HG02798 (cell line): ENCODE results near the gene ATP6V1F.
A peak's percentile ranks its signal among the peaks of the same experiment; 100 is the strongest.

Source experiments
- ATAC-seq: cut with Tn5 transposase; IDR thresholded peaks from one replicate; pipeline ENCODE4 v1.9.1; 2021; ENCODE audit warnings: mild to moderate bottlenecking; ENCODE audit not compliant: unreplicated experiment, poor library complexity

The ATP6V1F gene

DNA sequence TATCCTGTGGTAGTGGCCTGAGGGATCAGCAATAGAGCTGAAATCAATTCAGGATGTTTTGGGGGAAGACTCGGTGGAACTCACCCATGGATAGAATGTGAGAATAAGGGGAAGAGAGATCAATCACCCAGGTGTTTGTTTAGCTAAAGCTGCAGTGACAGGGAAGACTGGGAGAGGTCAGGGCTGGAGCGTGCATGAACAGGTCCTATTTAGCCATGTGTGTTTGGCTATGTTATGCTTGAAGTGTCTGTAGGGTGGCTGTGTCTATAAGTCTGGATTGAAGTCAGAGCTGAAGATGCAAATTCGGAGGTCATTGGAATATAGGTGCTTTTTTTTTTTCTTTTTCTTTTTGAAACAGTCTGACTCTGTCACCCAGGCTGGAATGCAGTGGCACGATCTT lies 4.6 kb downstream of the ATP6V1F start:
- no peak for ATAC-seq

DNA sequence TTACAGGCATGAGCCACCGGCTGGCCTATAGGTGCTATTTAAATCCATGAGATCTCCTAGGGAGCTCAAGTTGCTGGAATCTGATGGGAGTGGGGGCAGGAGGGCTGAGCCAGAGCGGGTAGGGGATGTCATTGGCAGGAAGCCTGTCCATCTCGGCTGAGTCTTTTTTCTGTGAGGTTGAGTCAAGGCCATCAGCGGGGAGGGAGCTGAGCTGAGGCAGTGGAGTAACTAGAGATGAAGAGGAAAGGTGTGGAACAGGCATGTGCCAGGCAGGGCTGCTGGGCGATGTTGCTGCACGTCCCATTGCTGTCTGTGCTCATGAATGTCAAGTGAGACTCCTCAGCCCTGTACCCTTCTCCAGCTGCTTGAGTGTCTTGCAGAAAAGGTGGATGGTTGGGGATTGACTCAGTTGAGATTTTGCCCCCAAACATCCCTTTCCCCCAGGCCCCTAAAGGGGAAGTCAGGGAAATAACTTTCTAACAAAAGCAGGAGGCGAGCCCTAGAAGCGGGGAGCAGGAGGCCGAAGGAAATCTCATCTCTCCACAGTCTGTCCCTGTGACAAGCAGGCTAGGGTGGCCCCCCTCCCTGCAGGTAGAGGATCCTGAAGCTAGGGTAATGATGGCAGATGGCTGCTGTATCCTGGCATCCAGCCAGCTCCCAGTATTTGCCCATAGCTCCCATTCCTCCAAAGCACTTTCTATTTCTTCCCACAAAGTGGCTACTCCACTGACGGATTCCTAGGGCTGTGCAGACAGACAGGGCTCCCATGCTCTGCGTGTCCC lies 5.4 kb downstream of the ATP6V1F start:
- ATAC-seq, result no peak

DNA sequence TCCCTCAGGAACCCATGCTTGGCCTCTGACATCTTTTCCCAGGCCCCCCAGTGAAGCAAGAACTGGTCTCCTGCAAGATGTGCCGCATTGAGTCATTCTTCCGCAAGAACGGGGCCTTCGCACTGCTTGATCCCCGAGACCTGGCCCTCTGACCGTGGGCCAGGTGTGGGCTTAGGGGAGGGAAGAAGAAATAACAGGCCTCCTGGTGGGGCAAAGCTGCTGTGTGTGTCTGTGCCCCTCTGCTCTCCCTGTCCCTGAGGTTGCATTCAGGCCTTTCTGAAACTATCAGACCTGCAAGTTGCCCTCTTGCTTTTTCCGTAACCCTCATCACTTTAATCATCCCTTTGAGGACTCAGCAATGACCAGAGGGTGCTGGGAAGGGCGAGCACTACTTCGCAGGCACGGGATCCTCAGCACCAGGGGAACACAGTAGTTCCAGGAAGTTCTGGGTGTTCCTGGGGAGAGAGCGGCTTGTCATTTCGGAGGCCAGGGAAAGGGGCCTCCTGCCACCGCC lies 6.0 kb downstream of the ATP6V1F start:
- no peak for ATAC-seq

DNA sequence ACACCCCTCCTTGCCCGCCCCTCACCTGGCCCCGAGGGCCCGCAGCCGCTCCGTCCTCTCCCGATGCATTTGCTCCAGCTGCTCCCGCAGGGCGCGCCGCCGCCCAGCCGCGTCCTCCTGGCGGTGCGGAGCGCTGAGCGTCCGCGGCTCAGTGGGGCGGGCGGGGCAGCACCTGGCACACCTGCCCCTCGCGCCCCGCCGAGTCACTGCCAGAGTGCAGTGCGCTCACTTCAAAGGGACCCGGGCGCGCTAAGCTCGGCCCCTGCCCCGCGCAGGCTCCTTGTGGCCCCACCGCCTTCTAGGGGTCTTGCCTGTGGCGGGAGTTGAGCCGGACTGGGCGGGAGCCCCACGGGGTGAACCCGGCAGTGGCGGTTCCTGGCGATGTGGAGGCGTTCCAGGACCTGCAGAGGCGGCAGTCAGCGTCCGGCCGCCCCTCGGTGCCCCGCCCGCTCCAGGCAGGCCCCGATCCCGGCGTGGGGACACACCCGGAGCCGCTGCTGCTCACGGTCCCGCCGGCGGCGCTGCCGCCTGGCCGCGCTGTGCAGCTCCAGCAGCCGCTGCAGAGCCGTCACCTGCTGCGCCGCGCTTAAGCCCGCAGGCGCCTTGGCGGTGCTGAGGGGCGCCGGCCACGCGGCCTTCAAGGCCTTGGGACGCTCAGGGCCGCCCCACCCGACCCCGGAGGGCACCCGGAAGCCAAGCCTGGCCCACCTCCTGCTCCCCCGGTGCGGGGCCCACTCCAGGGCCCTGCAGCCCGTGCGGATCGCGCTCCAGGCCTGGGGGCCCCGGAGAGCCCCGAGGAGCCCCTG lies 6.7 kb downstream of the ATP6V1F start:
- peak; percentile 70 for ATAC-seq

DNA sequence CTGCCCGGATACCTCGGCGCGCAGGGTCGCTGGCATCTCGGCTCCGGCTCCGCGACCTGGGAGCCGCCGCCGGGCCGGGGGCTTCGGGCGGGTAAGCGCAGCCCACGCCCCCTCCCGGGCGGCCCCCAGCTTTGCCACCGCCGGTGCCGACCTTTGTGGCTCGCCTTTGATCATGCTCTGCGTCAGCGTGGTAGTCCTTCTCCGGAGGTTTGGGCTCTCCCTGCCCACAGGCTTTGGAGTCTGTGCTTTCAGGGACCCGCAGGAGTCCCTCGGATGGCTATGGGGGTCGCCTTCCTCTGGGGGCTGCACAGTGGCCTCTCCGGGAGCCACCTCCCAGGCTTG lies 7.3 kb downstream of the ATP6V1F start:
- ATAC-seq, result peak; percentile 3

DNA sequence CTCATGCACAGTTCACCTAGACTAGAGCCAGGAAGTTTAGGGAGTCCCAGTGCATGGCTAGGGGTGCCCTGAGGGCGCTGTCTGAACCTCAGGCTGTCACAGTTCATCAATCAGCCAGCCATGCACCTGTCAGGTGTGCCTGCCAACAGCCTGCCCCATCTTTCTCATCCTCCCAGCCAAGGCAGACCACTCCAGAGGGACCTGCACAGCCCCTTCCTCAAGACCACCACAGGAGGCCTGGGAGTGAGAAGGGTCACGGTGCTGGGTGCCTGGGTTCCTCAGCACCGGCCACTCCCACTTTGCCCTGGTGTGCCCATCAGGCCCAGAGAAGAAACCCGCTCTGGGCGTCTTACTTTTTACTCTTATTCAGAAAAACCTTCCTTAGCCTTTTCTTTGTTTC lies 8.4 kb downstream of the ATP6V1F start:
- ATAC-seq, result no peak

DNA sequence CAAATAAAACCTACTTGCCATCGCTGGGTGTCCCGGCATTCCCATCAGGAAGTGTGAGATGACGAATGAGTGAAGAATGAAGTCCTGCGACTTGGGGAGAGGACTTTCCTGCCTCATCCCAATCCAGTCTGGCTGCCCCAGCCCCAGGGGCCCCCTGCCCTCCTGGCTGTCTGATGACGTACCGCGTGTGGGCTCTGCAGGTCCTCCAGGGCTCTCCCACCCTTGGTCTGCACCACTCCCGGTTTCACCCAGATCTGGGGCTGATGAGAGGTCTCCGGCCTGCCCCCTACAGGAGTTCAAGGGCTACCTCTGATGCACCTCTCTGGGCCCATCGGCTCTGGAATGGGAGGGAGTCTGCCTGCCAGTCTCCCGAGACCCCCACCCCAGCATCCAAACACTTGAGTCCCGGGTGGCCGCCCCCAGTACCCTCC lies 9.8 kb downstream of the ATP6V1F start:
- no peak for ATAC-seq

DNA sequence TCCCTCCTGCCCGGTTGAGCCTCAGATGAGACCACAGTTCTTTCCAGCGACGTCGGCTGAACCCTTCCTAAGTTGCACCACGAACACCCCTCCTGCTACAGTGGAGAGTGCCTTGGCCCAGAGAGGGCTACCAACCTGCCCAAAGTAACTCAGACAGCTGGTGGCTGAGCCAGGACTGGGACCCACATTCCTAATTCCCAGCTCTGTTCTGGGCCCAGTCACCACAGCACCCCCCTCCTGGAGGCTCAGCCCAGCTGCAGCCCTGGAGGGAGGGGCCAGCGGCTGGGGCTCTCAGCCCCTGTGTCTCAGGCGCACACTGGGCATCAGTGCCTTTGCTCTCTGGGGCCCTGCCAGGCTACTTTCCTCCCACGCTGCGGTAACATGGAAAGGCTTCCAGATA lies 10.6 kb downstream of the ATP6V1F start:
- ATAC-seq, result no peak

DNA sequence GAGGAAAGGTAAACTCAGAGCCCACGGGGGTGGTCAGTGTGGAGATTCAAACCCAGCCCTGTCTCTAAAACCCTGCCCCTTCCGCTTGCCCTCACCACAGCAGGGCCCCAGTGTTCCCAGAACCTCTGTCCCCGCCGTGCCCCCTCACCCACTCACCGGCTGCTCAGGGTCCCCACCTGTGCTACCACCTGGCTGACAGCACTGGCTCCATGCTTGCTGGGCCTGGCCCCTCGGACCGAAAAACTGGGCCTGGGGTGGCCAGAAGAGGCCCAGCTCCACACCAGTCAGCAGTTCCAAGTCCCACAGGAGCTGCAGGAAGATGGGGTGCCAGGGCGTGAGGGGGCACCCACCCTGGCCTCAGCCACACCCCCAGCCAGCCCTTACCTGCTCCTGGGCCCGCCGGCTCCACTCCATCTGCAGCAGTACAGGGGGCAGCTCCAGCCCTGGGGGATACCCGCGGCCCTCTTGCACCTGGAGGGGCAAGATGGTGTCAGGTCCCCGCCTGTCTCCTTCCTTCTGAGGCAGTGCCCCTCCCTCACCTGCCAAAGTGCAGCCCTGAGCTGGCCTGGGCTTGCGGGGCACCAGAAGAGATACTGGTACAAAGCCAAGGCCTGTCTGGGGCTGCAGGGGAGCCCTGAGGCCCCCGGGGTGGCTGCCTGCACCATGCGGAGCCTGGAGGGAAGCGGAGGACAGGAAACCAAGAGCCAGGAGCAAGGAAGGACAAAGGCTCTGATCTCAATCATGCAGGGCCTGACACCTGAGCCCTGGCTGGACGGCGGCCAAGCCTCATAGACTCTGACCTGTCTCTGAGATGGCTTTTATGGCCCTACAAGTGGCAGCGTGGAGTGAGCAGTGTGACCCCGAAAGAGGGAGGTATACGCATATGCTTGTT lies 11.7 kb downstream of the ATP6V1F start:
- no peak for ATAC-seq

DNA sequence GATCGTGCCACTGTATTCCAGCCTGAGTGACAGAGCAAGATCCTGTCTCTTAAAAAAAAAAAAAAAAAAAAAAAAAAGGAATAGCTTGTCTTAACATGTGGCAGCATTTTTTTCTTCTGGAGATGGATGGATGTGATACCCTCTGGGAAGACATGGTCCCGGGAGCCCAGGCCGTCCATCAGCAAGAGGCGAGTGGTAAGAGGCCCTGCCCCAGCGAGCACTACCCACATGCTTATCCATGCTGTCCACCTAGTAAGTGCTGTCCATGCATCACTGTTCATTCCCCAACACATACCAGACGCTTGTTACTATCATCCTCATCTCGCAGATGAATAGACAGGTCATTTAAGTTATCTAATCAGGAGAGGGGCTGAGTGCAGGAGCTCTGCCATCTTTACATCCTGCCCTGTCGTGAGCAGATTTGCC lies 12.9 kb downstream of the ATP6V1F start:
- no peak for ATAC-seq

DNA sequence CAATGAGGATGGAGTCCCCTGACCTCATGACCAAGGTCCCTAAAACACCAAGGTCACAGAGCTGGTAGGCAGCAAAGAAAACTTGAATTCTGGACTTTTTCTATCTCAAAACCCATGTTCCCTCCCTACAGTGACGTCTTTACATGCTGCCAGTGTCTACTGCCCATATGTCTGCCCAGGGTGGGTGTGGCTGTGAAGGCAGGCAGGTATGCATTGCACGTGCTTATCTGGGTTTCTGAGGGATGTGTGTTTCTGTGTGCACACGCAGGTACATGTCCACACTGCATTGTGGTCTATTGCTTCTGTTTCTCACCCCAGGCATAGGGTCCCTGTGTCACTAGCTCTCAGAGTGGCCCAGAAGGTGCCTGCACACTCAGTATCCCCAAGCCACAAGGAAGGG lies 13.5 kb downstream of the ATP6V1F start:
- no peak for ATAC-seq

DNA sequence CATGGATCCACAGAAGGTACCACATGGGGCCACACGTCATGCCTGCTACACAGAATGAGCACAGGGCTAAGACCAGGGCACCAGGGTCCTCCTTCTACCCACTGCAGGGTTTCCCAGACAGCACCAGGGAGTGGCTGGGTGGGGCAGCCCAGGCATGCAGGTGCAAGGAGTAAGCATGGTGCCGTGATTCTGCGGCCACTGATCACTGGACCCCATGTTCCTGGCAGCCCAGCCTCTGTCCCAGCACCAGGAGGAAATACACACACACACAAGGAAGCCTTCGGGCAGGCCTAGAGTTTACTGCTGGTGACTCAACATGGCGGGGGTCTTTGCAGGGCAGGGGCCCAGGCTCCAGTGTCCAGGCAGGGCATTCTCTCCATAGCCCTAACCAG lies 13.9 kb downstream of the ATP6V1F start:
- ATAC-seq, result no peak

DNA sequence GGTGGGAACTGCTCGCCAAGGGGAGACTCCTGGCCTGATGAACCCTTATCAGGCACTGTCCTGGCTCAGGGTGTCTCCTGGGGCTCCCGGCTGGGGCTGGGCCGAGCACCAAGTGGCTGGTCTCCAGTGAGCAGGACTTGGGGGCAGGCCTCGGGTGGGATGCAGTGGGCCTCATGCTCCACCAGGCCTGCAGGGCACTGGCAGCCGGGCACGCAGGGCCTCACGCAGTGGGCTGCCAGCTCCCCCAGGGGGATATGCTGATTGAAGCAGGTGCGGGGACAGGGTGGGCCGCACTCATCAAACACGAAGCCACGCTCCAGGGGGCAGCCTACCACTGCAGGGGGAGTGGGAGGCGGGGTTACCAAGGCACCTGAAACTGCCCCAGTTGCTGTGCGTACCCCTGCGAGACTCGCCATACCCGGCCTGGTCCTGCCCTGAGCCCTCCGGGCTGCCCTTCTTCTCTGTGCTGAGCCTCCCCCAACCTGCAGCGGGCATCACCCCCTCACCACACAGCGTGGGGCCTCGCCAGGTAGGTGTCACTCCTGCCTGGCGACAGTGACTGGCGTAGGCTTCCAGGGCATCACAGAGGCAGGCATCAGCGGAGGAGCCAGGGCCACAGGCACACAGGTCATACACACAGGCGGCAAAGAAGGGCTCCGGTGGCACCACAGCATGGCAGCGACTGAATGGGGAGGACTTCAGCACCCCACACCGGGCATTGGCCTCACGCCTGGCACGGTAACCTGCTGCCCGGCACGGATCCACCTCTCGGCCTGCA lies 14.5 kb downstream of the ATP6V1F start:
- ATAC-seq, result no peak

DNA sequence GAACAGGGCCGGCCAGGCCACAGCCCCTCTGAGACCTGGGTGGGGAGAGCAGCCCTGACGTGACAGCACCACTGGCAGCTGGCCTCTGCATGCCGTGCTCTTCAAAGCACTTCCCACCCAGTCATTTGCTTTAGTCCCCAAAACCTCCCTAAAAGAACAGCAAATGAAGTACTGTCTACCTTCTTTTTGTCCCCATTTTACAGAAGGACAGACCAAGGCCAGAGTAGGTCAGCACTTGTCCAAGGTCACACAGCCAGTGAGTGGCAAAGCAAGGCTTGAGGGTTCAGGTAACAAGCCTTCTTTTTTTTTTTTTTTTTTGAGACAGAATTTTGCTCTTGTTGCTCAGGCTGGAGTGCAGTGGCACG lies 15.1 kb downstream of the ATP6V1F start:
- no peak for ATAC-seq

DNA sequence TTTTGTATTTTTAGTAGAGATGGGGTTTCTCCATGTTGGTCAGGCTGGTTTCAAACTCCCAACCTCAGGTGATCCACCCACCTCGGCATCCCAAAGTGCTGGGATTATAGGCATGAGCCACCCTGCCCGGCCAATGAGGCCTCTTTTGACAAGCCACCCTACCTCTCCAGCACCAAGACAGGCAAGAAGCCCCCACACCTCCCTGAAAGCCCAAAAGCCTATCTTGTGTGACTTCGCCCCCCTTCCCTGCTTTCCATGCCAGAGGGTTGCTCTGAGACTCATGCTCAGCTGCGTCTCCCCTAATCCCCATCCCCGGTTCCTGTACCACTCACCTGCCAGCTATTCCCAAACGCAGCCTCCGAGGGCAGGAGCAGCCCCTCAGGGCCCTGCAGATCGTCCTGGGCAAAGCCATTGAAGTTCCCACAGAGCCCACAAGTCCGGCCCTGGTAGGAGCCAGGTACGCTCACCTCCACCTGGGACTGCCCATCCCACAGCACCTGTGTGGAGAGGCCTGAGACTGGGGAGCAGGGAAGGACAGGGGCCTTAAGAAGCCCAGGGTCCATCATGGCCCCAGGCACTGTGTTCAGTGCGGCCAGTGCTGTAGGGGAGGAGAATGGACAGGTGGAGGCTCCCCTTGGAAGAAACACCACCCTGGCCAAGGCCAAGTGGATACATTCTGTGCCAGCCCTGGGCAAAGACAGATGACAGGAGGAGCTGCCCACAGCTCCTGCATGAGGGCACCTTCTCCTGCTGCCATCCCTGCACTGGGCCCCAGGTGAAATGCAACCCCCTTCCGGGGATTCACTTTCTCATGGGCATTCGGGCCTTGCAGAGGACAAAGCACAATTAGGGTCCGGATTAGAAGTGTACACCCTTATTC lies 15.8 kb downstream of the ATP6V1F start:
- no peak for ATAC-seq

DNA sequence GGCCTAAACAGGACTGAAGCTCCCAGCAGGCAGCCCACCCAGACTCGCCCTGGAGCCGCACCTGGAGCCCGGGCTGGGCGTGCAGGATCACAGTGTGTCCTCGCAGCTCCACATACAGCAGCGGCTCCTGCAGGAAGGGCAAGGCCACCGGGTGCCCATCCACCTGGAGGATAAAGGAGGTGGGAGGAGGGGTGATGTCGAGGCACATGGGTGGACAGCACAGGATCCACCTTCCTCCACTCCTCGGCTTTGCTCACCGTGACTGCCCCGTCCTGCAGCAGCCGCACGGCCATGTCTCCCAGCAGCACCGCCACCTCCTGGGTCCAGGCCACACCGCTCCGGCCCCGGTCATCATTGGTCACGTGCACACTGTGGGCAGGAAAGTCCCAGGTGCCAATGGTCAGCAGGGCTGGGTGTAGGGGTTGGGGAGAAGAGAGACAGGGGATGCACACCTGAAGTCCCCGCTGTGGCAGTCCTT lies 16.8 kb downstream of the ATP6V1F start:
- ATAC-seq, result no peak

DNA sequence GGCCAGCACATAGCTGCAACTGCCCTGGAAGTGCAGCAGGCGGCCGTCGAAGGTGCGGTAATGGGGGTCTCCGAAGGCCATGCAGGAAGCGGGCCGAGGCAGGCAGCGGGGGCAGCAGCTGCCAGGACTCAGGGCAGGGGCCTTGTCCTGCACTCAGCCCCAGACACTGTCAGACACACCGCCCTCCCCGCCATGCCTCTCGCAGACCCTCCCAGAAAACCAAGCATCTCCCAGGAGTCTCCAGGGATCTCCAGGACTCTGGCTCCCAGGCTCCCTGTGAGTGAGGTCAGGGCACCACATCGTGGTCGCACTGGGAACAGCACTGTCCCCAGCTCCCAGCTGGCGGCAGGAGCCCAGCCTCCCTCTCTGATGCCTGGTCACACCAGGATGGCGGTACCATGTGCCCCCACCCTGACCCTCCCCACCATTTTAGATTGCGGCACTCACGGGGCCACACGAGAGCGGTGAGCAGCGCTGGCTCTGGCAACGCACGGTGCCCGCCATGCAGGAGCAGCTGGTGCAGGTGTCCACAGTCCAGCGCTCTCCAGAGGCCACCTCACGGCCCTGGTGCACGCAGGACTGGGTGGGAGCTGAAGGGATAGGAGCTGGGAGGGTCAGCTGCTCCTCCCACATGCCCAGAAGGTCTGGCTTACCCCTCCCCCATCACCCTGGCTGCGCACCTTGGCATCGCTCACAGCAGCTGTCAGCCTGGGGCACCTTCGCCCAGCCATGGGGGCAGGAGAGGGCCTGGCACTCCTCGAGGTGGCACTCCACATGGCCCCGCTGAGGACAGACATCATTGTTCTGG lies 17.5 kb downstream of the ATP6V1F start:
- ATAC-seq, result no peak
